Measurements from ENCODE around the gene TMEM167B.
A peak's percentile ranks its signal among the peaks of the same experiment; 100 is the strongest.
"Not testable (repeated sequence)": the region's sequence is repeated elsewhere in the genome, so short reads cannot be mapped to it uniquely, and the experiment has no call there.

Gene TMEM167B

DNA sequence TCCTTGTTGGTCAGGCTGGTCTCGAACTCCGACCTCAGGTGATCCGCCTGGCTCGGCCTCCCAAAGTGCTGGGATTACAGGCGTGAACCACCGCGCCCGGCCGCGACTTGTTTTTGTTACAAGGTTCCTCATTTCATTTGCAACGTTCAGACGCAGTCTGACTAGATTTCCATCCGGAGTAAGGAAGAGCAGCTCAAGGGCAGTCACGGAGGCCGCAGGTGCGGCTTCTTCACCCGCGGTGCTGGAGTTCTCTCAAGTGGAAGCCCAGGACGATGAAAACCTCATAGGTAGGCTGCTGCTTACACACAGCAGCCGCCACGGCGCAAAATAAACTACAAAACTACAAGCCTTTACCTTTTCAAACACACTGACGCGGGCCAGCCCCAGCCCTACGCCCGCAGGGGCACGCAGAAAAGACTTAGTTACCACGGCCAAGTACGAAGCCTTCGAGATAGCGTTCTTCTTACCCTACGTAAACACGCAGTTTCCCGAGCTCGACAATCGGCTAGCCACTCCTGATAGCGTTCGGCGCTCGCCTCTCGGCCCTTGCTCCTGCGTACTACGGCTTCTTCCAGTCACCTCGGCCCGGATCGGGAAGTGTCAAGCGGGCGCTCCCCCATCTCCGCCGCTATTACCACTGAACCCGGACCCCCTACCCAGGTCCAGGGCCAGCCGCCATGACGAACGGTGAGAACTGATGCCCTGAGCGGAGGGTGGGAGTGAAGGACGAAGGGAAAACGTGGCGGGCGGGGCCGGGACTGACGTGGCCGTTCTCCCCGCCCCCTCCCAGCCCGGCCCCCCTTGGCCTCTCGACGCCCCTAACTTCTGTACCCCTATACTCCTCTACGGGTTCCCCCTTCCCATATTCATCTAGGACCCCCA is at the start of gene TMEM167B:
TMEM167B (plus strand) TSS at position 569 of the 882 bp plus-strand sequence; CDS start at position 678, 109 bp downstream.
- DNase-seq, result peak; percentile 89

GRCh38 chr1:109040989-109041620 is 49.5 kb upstream of the TMEM167B start:
- peak; percentile 50 for DNase-seq

DNA sequence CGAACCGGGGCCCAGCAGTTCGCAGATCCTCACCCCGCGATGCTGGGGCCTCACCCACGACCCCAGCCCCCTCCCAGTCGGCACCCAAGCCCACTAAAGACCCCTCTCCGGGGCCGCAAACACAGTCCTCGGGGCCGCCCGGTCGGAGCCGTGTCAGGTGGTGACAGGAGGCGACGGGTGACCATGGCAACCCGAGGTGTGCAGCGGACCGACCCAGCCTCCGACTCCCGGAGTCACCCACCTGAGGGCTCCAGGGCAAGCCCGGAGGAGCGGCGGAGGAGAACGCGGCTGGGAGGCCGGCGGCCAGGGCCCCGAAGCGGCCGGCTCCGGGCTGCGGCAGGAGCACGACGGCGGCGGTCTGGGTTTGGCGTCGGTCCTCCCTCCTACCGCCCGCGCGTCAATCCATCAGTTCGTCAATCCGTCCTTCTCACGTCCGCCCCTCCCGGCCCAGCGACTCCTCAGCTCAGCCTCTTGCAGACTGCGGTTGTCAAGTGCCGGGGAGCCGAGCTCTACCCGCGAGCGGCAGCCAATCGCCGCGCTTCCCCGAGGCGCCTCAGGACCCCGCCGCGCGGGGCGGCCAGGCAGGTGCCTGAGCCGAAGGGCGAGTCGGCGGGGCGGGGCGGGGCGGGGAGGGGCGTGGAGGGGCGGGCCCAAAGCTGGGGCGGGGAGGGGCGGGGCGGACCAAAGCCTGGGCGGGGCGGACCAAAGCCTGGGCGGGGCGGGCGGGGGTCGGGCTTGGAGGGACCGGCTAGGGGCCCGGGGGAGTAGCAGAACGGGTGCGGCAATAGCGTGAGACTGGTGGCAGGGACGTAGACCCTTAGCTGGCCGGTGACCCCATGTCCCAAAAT is 48.7 kb upstream of the TMEM167B start, which contains the start of gene WDR47:
WDR47 (minus strand) TSS at position 482 of the 848 bp plus-strand sequence. CDS start 18,590 bp downstream, outside the sequence.
- DNase-seq, result peak; percentile 94

DNA sequence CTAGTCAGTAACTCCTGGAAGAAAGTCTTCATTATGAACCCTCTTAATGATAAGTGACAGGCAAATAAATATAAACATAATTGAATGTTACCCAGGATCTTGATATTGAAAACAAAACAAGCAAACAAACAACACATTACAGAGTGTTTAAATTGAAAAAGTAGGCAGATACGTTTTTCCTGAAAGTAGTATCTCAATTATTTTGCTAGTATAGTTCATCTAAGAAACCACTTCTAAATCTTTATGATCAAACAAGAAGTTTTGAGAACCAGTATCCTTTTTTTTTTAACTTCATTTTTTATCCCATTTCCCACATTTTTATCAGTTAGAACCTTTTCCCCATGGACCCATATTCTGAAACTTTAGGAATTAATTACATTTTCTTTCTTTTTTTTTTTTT is 45.0 kb upstream of the TMEM167B start:
- DNase-seq, result no peak

DNA sequence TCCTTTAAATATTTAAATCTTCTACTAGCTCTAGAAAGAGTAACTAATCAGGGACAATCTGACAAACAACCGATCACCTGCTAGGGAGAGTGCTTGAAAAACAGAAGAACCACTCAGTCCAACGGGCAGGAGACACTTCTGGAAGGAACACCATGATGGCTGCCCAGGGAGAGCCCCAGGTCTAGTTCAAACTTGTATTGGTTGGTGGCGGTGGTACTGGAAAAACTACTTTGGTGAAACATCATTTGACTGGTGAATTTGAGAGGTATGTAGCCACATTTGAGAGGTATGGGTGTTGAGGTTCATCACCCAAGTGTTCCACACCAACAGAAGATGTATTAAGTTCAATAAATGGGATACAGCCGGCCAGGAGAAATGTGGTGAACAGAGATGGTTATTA is 43.9 kb upstream of the TMEM167B start:
- DNase-seq, result no peak

DNA sequence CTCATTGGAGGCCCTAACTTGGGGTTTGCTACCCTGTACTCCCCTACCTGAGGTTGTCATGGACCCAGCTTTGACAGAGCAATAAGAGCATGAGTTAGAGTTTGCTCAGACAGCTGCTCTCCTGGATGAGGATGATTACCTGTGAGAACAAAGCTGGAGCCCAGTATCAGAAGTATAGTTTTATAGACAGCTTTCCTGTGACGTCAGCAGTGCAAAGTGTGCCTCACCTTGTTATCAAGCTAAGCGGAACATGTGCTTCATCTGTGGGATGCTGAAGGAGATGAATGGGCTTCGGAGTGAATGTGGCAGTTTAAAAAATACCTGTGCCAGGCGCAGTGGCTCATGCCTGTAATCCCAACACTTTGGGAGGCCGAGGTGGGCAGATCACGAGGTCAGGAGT is 43.2 kb upstream of the TMEM167B start:
- DNase-seq, result no peak

DNA sequence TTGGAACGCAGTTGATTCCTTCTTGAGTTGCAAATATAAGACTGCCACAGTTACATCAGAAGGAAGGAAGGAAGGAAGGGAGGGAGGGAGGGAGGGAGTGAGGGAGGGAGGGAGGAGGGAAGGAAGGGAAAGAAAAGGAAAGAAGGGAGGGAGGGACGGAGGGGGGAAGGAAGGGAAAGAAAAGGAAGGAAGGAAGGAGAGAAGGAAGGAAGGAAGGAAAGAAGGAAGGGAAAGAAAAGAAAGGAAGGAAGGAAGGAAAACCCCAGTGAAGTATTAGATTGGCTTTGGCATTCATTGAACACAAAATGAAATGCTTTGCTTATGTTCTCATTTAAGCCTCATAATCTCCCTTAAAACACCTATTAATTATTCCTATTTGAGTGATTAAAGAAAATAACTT is 42.2 kb upstream of the TMEM167B start:
- no peak for DNase-seq

- DNase-seq, result no peak
These were observed 40.2 kb upstream of the TMEM167B start for GRCh38 chr1:109050228-109050995.

DNA sequence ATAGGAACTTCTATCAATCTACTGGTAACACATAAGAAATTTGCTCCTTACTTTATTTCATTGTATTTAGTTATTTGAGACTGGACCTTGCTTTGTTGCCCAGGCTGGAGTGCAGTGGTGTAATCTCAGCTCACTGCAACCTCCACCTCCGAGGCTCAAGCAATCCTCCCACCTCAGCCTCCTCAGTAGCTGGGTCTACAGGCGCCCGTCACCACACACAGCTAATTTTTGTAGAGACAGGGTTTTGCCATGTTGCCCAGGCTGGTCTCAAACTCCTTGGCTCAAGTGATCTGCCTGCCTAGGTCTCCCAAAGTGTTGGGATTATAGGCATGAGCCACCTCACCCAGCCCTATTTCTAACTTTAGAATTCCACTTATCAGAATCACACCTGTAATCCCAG is 38.4 kb upstream of the TMEM167B start:
- DNase-seq, result not testable (repeated sequence)

GRCh38 chr1:109056064-109056463 is 34.5 kb upstream of the TMEM167B start:
- no peak for DNase-seq

DNA sequence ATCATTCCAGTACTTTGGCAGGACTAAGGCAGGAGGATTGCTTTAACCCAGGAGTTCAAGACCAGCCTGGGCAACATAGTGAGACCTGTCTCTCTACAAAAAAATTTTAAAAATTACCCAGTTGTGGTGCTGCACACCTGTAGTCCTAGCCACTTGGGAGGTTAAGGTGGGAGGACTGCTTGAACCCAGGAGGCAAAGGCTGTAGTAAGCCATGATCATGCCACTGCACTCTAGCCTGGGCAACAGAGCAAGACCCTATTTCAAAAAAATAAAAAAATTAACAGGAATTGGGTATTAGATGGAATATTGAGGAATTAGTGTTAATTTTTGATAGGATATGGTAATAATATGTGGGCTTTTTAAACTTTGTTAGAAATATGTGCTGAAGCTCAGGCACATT is 31.5 kb upstream of the TMEM167B start:
- DNase-seq, result no peak

GRCh38 chr1:109060707-109061106 is 29.9 kb upstream of the TMEM167B start:
- no peak for DNase-seq

DNA sequence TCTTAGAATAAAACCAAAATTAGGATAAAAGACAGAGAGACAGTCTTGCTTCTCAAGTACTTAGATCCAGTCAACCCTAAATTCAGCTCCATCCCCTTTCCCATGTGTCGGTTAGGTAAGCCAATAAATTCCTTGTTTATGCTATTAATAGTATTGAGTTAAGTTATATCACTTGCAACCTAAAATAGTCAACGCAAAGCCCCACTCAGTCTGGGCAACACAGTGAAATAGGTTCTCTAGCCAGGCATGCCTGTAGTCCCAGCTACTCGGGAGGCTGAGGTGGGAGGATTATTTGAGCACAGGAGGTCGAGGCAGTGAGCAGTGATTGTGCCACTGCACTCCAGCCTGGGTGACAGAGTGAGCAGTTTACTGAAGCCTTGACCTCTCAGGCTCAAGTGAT is 29.4 kb upstream of the TMEM167B start:
- DNase-seq, result no peak

- DNase-seq, result no peak
These were observed 25.4 kb upstream of the TMEM167B start for GRCh38 chr1:109065137-109065536.

DNA sequence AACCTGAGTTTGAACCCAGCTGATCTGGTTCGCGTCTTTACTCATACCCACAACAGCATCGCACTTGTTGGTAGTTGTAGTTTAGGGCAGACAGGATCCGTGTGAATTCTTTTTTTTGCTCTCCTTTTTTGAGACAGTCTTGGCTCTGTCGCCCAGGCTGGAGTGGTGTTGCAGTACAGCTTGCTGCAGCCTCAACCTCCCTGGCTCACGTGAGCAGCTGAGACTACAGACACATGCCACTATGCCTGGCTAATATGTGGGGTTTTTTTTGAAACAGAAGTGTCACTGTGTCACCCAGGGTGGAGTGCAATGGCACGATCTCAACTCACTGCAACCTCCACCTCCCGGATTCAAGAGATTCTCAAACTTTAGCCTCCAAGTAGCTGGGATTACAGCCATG is 22.7 kb upstream of the TMEM167B start:
- DNase-seq, result no peak

GRCh38 chr1:109069294-109069693 is 21.3 kb upstream of the TMEM167B start:
- no peak for DNase-seq

DNA sequence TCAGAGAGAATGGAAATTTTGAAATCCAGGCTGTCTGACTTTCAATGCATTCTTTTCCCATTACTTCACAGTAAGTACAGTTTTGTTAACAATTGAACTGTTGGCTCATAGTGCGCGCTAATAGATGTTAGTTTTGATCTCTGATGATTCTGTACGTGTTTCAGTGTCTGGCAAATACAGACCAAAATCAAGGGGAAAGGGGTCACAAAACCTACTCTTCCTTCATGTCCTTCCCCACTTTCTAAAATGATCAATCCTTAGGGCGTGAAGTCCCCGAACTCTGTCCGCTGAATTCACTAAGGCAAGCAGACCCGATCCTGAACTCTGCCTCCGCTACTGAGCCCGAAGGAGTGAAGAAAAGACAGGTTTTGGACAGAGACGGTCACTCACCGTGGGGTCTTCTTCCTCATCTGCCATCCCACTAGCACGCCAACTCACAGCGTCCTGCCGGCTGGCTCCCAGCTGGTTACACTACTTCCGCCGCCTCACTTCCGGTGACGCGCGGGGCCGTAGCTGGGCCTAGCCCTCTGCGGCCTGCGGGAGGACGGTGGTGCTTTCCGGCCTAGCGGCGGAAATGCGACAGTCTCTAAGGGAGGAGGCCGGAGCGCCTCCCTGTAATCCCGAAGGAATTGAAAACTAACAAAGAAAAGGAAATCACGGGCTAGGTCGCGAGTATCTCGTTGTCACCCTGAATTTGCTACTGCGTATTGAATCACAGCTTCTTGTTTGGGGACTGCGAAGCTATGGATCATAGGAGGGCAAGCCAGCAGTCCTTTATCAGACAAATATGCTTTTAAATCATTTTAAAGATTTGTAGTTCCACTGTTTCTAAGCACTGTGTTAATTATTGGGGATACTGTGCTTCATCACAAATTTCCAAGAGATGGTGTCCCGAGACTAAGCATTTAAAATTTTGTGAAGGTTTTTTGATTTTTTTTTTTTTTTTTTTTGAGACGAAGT is 14.8 kb upstream of the TMEM167B start, which contains the start of gene TAF13:
TAF13 (minus strand) TSS at position 473 of the 960 bp plus-strand sequence; CDS start at position 417, 56 bp downstream.
- DNase-seq, result peak; percentile 97

DNA sequence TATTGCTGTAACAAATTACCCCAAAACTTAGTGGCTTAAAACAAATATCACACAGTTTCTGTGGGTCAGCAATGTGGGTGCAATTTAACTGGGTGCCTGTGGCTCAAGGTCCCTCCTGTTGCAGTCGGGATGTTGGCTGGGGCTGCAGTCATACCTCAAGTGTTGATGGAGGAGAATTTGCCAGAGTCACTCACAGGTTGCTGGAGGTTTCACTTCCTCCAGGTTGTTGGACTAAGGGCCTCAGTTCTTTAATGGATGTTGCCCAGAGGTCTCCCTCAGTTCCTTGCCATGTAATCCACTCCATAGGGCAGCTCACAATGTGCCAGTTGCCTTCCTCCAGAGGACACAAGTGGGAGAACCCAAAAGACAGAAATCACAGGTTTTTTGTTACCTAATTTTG is 12.2 kb upstream of the TMEM167B start:
- no peak for DNase-seq

DNA sequence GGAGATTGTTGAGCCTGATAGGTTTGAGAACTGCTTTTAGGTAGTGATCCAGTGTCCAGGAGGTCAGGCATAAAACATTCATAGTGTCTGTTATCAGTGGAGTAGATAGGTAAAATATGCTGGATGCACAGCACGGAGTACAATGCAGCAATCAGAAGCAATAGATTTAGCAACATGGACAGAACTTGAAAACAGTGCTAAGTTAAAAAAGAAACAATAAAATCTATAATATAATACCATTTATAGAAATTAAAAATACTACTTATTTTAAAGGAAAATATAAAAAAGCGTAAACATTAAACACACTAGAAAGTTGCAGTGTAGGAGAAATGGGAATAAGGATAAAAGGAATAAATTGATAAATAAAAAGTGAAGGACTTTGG is 11.3 kb upstream of the TMEM167B start:
- no peak for DNase-seq

DNA sequence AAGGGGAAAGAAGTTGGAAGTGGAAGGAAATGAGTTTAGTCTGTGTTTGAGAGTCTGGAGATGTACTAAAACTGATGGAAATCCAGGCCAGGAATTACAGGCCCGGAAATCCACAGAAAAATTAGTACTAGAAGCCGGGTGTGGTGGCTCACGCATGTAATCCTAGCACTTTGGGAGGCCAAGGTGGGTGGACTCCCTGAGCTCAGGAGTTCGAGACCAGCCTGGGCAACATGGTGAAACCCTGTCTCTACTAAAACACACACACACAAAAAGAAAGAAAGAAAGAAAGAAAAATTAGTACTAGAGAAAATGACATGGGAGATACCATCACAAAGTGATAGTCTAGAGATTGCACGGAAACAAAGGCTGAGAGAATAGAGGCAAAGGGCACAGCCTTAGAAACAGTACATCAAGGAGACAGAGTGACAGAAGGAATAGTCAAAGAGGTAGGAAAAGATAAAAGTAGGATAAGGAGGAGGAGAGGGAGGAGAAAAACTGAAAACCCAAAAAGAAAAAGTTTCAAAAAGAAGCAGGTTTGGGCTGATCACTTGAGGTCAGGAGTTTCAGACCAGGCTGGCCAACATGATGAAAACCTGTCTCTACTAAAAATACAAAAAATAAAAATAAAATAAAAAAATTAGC is 10.0 kb upstream of the TMEM167B start:
- no peak for DNase-seq

- no peak for DNase-seq
These were observed 7.1 kb upstream of the TMEM167B start for GRCh38 chr1:109083501-109083900.
